ENCODE measurements around the gene C1orf122. TPM values are rescaled to one million over a fixed set of nuclear protein-coding genes. Genes with fewer than 3 reads are reported as not detected.

C1orf122 gene
- polyA plus RNA-seq, 3 donors, result 15.5 to 29.5 (median 22.9) TPM

DNA sequence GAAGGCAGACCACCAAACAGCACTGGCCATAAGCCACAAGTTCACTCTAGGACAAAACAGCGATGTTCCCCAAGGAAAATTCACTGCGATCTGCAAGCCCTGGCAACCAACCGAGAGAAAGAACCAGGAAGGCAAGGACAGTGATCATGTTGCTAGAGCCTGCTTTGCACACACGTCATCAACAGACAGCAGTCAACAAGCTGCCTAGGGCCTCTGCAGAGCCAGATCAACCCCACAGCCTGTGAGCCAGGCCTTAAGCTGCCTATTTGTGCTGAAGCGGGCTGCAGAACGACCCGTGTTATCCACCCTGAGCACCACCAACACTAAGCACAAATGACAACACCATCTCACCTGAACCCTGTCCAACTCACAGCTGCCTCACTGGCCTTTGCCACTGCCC, 6.7 kb downstream of the C1orf122 start:
- Mint-ChIP-seq H3K4me3 (no peak overlapping the region), H3K36me3 (peaks cover 68 to 84% of the 10 kb centered on the region in 2 donors), H3K4me1 (peaks cover 38% of the 10 kb centered on the region), H3K9me3 (no peaks in the 10 kb centered on the region), H3K27me3 (ENCODE audit: low read depth in 3 of 3) (no peaks in the 10 kb centered on the region), H3K27ac (peak overlapping the region in 2 of 7 donors; percentile 35 to 50)
- H3K27me3 ChIP-seq (ENCODE audit: control insufficient read depth in 2 of 2, insufficient read depth in 2 of 2, low read length in 2 of 2), result no peaks in the 10 kb centered on the region
- peak overlapping the region in 1 of 2 donors; percentile 59 for H3K27ac ChIP-seq (ENCODE audit: low read depth in 1 of 2, low read length in 2 of 2)
- no peak overlapping the region for H3K4me2 ChIP-seq (replicated peaks; ENCODE audit: extremely low read depth, low read length, poor library complexity, severe bottlenecking)
- H3K9me3 ChIP-seq (replicated peaks in 1 of 2; ENCODE audit: control insufficient read depth in 1 of 2, insufficient read depth in 1 of 2, low read length in 2 of 2), result no peaks in the 10 kb centered on the region
- intact Hi-C loops (cut with micrococcal nuclease), result loop anchor here in 1 of 2 donors (10.0 kb wide), 1 partner anchor 191 kb away; the partner anchor contains the start of gene FHL3
- H4K20me1 ChIP-seq (ENCODE audit: insufficient read depth, low read length), result peaks cover 78% of the 10 kb centered on the region
- H2AFZ ChIP-seq (ENCODE audit: insufficient read depth, low read depth, low read length, poor library complexity, severe bottlenecking), result no peak overlapping the region
- TF ChIP-seq CTCF (IDR thresholded peaks at IDR 0.05), result no peak
- H3K4me1 ChIP-seq (ENCODE audit: control insufficient read depth in 1 of 2, insufficient read depth in 2 of 2, low read length in 2 of 2), result peaks cover 2 to 41% of the 10 kb centered on the region in 2 donors
- no peak overlapping the region for H3K9ac ChIP-seq (ENCODE audit: insufficient read depth, low read length, poor library complexity, severe bottlenecking)
- peaks cover 47 to 74% of the 10 kb centered on the region in 2 donors for H3K36me3 ChIP-seq (replicated peaks in 1 of 2; ENCODE audit: control insufficient read depth in 1 of 2, insufficient read depth in 2 of 2, low read length in 2 of 2)
- DNase-seq, result no peak
- H3K79me2 ChIP-seq (ENCODE audit: insufficient read depth, low read length), result peaks cover 78% of the 10 kb centered on the region
- no peak overlapping the region for H3K4me3 ChIP-seq (replicated peaks in 1 of 3; ENCODE audit: low read depth in 2 of 3, low read length in 3 of 3)
- 94% methylated on average over 7 of the region's 7 CpGs for WGBS (ENCODE audit: insufficient coverage)

GRCh38 chr1:37817481-37817880, 9.9 kb downstream of the C1orf122 start:
- H3K9me3 ChIP-seq (replicated peaks in 1 of 2; ENCODE audit: control insufficient read depth in 1 of 2, insufficient read depth in 1 of 2, low read length in 2 of 2), result no peaks in the 10 kb centered on the region
- H3K9ac ChIP-seq (ENCODE audit: insufficient read depth, low read length, poor library complexity, severe bottlenecking), result no peak overlapping the region
- no peak overlapping the region for H2AFZ ChIP-seq (ENCODE audit: insufficient read depth, low read depth, low read length, poor library complexity, severe bottlenecking)
- H3K4me2 ChIP-seq (replicated peaks; ENCODE audit: extremely low read depth, low read length, poor library complexity, severe bottlenecking), result no peak overlapping the region
- Mint-ChIP-seq H3K36me3 (peaks cover 77 to 95% of the 10 kb centered on the region in 2 donors), H3K27ac (peak overlapping the region in 3 of 7 donors; percentile 28 to 57 (median 30)), H3K27me3 (ENCODE audit: low read depth in 3 of 3) (peaks cover 0 to 1% (median 0%) of the 10 kb centered on the region in 3 donors), H3K9me3 (no peaks in the 10 kb centered on the region), H3K4me1 (peaks cover 28% of the 10 kb centered on the region), H3K4me3 (no peak overlapping the region)
- no peak for DNase-seq
- 88% methylated on average over 2 of the region's 2 CpGs for WGBS (ENCODE audit: insufficient coverage)
- H3K79me2 ChIP-seq (ENCODE audit: insufficient read depth, low read length), result peaks cover 70% of the 10 kb centered on the region
- intact Hi-C loops (cut with micrococcal nuclease), result loop anchor here in 1 of 2 donors (10.0 kb wide), 1 partner anchor 187 kb away; the partner anchor contains the start of gene FHL3
- peaks cover 6 to 29% of the 10 kb centered on the region in 2 donors for H3K4me1 ChIP-seq (ENCODE audit: control insufficient read depth in 1 of 2, insufficient read depth in 2 of 2, low read length in 2 of 2)
- H4K20me1 ChIP-seq (ENCODE audit: insufficient read depth, low read length), result peaks cover 56% of the 10 kb centered on the region
- H3K4me3 ChIP-seq (replicated peaks in 1 of 3; ENCODE audit: low read depth in 2 of 3, low read length in 3 of 3), result no peak overlapping the region
- peaks cover 75 to 93% of the 10 kb centered on the region in 2 donors for H3K36me3 ChIP-seq (replicated peaks in 1 of 2; ENCODE audit: control insufficient read depth in 1 of 2, insufficient read depth in 2 of 2, low read length in 2 of 2)
- H3K27ac ChIP-seq (ENCODE audit: low read depth in 1 of 2, low read length in 2 of 2), result peak overlapping the region in 1 of 2 donors; percentile 51
- no peak for TF ChIP-seq CTCF (IDR thresholded peaks at IDR 0.05)
- H3K27me3 ChIP-seq (ENCODE audit: control insufficient read depth in 2 of 2, insufficient read depth in 2 of 2, low read length in 2 of 2), result no peaks in the 10 kb centered on the region
